Colonic mucosa (tissue), 4 donors: ENCODE results near the gene NBEA. TPM values are rescaled to one million over a fixed set of nuclear protein-coding genes. Genes with fewer than 3 reads are reported as not detected.

Experiments
- DNase-seq: peaks from one replicate; pipeline ENCODE4 v3.0.0-alpha.2; 2020
- H3K27ac ChIP-seq: fragments of 200-600 bp; one replicate; pipeline ENCODE4 v1.8.0; 2021
- H3K27me3 ChIP-seq: fragments of 200-600 bp; one replicate; pipeline ENCODE4 v1.8.0; 2021
- H3K36me3 ChIP-seq: fragments of 200-600 bp; one replicate; pipeline ENCODE4 v1.8.0; 2021
- H3K4me1 ChIP-seq: fragments of 200-600 bp; one replicate; pipeline ENCODE4 v1.8.0; 2021; ENCODE audit warnings: mild to moderate bottlenecking
- H3K4me3 ChIP-seq: fragments of 200-600 bp; one replicate; pipeline ENCODE4 v1.8.0; 2021
- H3K9ac ChIP-seq, 2 donors: one replicate each; pipeline ENCODE4 v1.7.0; 2013; ENCODE audit warnings: control low read depth in 2 of 2, low read depth in 2 of 2, low read length in 2 of 2
- H3K9me3 ChIP-seq: fragments of 200-600 bp; one replicate; pipeline ENCODE4 v1.8.0; 2021
- intact Hi-C: fragments of 100-400 bp; cut with DNase I; formaldehyde crosslinking; loops from one replicate; pipeline ENCODE4 v1.14.1; 2022
- total RNA-seq, 2 donors: library from RNA; stranded (reverse); fragmentation: NEBNext Ultra II Directional in 1 of 2; extraction: Animal tissue kit (Norgen Biotek cat#: 25700) in 1 of 2; gene quantifications; one replicate each; pipeline ENCODE4 v1.2.1, GENCODE V29; 2021
- TF ChIP-seq, protein P1 (sequence below): fragments of 200-600 bp; IDR thresholded peaks from one replicate; pipeline ENCODE4 v1.8.0; 2022; ENCODE audit warnings: antibody characterized with exemption, mild to moderate bottlenecking
- donor health status: healthy.
- donor health status: DM: no; HTN: no; CAD: no.
- donor health status: DM: no; HTN: no; CAD: no.

Gene NBEA
- total RNA-seq, 2 donors from 2014 or later = 1.9 to 5.5 TPM

DNA sequence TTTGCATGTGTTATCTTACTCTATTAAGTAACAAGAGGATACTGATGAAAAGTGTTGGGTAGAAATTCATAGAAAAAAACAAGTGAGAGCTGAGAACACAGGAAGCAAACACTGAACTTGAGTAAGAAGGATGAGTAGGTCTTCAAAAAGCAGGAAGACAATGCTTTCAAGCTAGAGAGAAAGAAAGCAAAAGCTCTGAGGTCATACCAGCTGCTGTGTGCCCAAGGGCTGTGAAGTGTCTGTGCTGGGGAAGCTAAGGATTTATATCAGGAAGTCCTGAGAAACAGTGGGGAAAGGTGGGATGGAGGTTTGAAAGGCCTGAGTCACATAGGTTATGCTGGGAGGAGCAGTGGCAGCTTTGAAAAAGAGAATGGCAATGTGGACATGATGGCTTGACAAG is 679.9 kb downstream of the NBEA start:
- no peak for DNase-seq
- Histone ChIP-seq H3K9me3 (no peaks in the 10 kb centered on the region), H3K27me3 (no peaks in the 10 kb centered on the region), H3K27ac (no peak overlapping the region), H3K9ac (no peak overlapping the region), H3K4me3 (no peak overlapping the region), H3K4me1 (no peaks in the 10 kb centered on the region), H3K36me3 (no peaks in the 10 kb centered on the region)
- TF ChIP-seq, protein P1, sequence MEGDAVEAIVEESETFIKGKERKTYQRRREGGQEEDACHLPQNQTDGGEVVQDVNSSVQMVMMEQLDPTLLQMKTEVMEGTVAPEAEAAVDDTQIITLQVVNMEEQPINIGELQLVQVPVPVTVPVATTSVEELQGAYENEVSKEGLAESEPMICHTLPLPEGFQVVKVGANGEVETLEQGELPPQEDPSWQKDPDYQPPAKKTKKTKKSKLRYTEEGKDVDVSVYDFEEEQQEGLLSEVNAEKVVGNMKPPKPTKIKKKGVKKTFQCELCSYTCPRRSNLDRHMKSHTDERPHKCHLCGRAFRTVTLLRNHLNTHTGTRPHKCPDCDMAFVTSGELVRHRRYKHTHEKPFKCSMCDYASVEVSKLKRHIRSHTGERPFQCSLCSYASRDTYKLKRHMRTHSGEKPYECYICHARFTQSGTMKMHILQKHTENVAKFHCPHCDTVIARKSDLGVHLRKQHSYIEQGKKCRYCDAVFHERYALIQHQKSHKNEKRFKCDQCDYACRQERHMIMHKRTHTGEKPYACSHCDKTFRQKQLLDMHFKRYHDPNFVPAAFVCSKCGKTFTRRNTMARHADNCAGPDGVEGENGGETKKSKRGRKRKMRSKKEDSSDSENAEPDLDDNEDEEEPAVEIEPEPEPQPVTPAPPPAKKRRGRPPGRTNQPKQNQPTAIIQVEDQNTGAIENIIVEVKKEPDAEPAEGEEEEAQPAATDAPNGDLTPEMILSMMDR = no peak
- intact Hi-C loops = no loop called here

DNA sequence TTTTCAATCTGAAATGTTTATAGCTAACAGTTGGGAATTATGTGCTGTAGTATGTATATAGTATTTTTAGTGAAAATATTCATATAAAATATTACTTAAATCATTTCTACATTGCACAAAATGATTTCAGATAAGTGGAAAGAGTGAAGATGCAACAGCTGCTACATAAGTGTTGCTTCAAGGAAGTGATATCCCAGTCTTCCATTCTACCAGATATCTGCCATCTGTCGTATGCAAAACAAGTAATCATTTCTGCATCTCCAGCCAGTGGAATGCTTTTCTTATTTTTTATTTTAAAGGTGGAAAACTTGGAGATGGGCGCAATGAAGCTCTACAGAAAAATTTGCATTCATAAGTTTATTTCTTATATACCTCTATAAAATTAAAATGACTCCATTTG is 687.0 kb downstream of the NBEA start:
- Histone ChIP-seq H3K9me3 (no peaks in the 10 kb centered on the region), H3K36me3 (no peaks in the 10 kb centered on the region), H3K27ac (no peak overlapping the region), H3K4me1 (no peaks in the 10 kb centered on the region), H3K27me3 (no peaks in the 10 kb centered on the region), H3K4me3 (no peak overlapping the region), H3K9ac (no peak overlapping the region)
- intact Hi-C loops = no loop called here
- DNase-seq = no peak
- TF ChIP-seq, protein P1 = no peak

DNA sequence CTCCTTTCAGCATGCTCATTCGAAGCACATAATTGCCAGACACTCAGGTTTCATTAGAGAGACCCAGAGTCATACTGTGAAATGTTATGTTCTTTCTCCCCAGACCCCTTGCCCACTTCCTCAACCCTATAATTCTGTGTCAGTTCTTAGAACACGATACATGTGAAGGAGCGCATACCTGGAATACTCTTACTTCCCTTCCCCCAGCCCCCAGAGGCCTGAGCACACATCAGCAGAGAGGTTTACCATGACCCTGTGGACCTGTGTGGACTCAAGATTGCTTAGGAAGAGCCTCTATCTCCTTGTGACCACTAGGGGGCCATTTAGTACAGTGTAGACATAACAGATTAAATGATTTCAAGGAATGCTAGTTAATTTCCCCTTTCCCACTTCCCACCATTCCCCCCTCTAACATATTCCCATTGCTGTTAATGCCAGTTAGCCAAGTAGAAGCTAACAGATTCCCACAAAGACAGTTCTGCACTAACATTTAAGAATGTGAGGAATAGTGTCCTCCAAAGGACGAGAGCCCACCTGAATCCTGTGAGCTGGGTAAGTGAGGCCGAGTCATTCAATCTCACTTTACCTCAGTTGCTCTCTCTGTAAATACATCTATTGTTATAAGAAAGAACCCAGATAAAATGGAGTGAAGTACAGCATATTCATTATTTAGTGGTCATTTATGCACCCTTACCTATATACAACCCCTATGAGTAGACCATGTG is 688.6 kb downstream of the NBEA start:
- Histone ChIP-seq H3K4me1 (no peaks in the 10 kb centered on the region), H3K36me3 (no peaks in the 10 kb centered on the region), H3K4me3 (no peak overlapping the region), H3K27ac (no peak overlapping the region), H3K27me3 (no peaks in the 10 kb centered on the region), H3K9ac (no peak overlapping the region), H3K9me3 (no peaks in the 10 kb centered on the region)
- intact Hi-C loops = no loop called here
- DNase-seq = no peak
- TF ChIP-seq, protein P1 = peak; percentile 53

DNA sequence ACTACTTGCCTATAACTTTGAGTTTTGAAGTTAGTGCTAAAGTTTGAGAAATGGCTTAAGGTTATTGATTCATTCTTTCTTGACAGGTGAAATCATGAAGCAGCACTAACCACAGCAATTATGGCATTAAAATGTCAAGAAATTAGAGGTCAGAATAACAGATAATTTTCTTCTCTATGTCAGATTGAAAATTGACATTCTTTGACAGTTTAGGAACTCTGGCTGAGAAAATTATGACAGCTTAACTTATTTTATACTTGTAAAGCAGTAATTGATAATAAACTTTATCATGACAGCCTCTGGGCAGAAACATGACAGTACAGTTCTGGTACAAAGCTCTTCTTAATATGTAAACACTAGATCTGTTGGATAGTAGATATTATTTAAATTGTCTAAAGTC is 689.6 kb downstream of the NBEA start:
- no peak for DNase-seq
- Histone ChIP-seq H3K27me3 (no peaks in the 10 kb centered on the region), H3K36me3 (no peaks in the 10 kb centered on the region), H3K4me1 (no peaks in the 10 kb centered on the region), H3K27ac (no peak overlapping the region), H3K4me3 (no peak overlapping the region), H3K9me3 (no peaks in the 10 kb centered on the region), H3K9ac (no peak overlapping the region)
- intact Hi-C loops = no loop called here
- TF ChIP-seq, protein P1 = no peak

DNA sequence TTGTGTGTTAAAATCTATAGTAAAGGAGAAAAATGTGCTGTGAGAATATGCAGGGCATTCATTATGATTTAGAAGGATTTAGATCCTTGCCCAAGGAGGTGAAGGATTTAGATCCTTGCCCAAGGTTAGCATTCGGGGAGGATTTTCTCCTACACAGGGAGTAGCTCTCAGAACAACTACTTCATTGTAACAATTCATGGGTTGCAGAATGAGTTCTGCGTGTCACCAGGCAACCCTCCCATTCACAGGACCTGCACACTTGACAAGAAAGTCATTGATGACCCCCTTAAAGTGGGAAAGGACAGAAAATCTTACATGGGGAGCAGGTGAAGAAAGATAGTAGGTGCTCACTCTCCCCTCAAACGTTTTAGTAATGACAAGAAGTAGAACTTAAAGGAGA is 701.6 kb downstream of the NBEA start:
- TF ChIP-seq, protein P1 = no peak
- H3K27ac ChIP-seq = no peak overlapping the region
- H3K9ac ChIP-seq = no peak overlapping the region
- H3K36me3 ChIP-seq = no peaks in the 10 kb centered on the region
- DNase-seq = no peak
- intact Hi-C loops = no loop called here
- no peaks in the 10 kb centered on the region for H3K27me3 ChIP-seq
- H3K4me1 ChIP-seq = no peaks in the 10 kb centered on the region
- no peak overlapping the region for H3K4me3 ChIP-seq
- no peaks in the 10 kb centered on the region for H3K9me3 ChIP-seq
